GM19238 (cell line): ENCODE data around the gene KANSL3.
"Not testable (repeated sequence)": the region's sequence is repeated elsewhere in the genome, so short reads cannot be mapped to it uniquely, and the experiment has no call there.

Source experiments
- DNase-seq: peaks from one replicate; pipeline ENCODE4 v3.0.0; 2011; ENCODE audit warnings: low spot score; ENCODE audit not compliant: insufficient read length

Gene KANSL3

DNA sequence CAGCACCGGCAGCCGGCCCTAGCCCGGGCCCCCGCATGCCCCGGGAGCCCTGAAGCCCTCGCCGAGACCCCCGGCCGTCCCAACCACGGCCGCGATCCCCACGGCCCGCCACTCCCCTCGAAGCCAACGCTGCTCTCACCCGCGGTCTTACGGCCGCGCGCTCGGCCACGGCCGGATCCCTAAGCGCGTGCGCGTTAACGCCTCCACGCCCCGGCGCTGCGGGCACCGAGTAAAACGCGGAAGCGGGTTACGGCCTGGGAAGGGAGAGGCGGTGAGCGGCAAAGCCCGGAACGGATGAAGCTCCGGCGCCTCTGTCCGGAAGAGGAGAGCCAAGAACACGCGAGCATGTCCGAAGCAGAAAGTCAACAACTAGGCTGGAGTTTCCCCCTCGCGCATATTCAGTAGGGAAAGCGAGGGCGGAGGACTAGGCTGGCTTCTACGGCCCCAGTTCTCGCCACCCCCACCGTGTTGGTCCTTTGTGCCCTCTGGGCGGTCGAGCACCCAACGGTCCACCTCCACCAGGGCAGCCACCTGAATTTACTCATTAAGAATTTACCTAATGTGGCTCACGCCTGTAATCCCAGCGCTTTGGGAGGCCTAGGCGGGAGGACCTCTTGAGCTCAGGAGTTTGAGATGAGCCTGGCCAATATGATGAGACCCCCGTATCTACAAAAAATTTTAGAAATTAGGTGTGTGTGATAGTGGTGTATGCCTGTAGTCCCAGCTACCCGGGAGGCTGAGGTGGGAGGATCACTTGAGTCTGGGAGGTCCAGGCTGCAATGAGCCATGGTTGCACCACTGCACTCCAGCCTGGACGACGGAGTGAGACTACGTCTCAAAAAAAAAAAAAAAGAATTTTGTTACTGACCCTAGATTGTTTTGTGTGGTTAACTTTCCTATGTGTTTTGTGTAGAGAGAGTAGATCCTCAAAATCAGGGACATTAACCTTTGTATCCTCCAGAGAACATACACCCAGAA, at the start of gene KANSL3:
KANSL3 (minus strand) TSS at position 169 of the 978 bp plus-strand sequence. CDS start 1,177 bp downstream, outside the sequence.
- DNase-seq: peak; percentile 82

DNA sequence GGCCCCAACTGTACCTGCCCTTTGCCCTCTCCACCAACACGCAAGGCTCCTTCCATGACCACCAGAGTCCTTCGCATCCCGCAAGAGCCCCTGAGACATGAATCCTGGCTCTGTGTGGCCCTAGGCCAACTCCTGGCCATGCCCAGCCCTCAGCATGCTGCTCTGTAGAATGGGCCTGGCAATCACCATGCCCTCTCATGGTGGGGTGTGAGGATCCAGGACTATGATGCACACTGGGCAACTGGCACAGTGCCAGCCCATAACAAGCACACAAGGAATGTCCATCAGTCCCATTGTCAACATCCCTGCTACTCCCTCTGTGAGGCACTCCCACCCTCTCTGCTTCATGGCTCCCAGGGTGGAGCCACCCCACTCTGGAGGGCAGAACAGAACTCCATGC, 49.2 kb upstream of the KANSL3 start:
- DNase-seq: no peak

DNA sequence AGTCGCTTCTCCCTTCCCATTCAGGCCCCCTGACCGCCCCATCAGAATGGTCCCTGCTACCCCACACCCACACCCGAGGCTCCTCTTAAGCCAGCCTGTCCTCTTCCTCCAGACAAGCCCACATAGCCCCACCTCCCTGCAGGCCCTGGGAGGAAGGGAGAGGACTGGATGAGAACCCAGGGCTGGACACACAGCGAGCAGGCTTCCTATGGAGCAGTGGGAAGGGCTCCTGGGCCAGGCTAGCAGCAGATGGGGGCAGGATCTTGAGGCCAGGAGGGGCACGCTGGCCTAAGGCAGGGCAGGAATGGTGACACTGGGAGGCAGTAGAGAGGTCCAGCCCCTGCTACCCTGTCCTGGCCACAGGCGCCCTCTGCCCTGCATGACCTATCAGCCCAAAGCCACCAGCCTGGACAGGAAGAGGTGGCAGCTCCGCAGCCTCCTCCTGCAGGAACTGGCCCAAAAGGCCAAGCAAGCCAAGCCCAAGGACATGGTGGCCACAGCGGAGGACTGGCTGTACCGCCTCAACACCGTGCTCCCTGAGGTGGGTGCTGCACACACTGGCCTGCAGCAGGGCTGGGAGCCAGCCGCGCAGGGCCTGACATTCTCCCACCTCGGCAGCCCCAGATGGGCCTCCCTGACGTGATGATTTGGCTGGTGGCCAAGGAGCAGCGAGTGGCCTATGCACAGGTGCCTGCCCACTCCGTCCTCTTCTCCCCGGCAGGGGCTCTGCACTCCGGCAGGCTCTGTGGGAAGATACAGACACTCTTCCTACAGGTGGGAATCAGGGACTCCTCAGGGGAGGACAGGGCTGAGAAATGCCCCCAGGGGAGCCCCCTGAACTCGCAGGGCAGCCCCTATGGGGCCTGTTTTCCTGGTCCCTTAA, 47.7 kb upstream of the KANSL3 start:
- no peak for DNase-seq

DNA sequence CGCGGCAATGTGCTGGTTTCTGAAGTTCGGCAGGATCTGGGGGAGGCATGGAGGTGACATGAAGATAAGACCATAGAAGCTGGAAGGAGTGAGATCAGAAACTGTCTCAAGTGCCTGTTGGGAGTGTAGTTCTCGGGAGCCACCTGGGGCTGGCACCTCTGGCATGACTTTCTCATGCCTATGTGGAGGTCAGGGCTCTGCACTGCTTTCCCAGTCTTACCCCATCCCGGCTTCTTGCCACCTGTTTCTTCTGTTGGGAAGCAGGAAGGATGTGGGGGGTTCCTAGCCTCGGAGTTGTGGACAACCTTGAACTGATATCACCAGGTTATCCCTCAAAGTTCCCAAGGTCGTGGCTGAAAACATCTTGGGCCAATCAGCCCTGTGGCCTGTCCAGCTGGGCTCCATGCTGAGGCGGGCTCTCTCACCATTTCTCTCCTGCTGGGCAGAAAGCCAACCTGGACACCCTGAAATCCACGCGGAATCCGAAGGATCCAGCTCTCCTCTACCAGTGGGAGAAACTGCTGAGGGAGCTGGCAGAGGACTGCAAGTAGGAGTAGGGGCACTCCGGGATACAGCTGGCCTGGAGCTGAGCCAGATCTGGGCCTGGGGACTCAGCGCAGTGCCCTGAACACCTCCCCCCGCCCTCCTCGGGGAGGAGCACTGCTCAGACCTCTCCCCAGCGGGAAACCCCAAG, 46.9 kb upstream of the KANSL3 start:
- DNase-seq: no peak

DNA sequence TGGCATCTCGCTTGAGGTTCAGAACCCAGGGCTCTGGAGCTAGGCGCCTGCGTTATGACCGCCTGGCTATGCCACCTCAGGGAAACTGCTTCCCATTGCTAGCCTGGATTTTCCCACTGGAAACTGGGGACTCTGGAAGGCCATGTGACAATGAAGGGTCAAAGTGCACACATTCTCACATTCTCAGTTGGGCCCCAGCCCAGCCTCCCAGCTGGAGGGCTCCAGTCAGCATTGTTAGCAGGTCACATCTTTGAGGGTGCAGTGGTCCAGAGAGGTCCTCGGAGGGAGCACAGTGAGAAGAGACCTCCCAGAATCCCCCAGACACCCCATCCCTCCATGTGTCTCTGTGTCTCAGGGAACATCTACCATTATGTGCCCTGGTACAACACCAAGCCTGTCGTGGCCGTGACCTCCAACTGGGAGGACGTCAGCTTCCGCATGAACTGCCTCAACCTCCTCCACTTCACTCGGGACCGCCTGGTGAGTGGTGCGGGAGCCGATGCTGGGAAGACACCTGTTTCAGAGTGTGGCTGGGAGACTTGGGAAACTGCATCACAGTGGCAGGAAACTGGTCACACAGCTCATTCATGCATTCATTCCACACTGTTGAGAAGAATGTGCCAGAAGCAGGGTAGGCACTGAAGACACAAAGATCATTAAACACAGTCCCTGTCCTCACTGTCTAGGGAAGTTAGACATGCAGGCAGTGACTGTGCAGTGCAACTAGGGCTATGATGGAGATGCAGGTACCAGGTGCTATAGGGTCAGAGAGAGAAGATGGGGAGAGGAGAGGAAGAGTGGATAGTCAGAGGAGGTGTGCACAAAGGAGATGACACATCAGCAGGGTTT, 46.1 kb upstream of the KANSL3 start:
- DNase-seq: no peak

DNA sequence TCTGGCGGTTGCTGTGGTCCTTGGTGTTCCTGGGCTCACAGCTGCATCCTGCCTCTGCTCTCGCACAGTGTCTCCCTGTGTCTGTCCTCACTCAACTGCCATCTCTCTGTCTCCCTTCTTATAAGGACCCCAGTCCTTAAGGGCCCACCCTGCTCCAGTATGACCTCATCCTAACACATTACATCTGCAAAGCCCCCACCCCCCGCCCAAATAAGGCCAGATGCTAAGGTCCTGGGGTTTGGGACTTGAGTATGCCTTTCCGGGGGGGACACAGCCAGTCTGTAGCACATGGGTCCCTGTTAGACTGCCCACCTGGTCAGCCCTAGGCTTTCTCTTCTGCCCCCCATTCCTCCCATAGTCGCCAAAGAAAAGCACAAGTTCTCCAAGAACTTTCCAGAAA, 45.2 kb upstream of the KANSL3 start:
- no peak for DNase-seq

DNA sequence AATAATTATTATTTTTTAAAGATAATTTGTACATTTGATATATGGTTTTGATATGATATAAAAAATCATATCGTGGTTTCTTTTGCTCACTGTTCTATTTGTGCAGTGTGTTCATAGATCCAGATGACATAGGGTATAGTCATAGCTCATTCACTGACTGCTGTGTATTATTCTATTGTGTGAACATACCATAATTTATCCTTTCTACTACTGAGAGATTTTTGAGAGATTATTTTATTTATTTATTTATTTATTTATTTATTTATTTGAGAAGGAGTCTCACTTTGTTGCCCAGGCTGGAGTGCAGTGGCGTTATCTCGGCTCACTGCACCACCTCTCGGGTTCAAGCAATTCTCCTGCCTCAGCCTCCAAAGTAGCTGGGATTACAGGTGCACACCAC, 43.4 kb upstream of the KANSL3 start:
- no peak for DNase-seq

DNA sequence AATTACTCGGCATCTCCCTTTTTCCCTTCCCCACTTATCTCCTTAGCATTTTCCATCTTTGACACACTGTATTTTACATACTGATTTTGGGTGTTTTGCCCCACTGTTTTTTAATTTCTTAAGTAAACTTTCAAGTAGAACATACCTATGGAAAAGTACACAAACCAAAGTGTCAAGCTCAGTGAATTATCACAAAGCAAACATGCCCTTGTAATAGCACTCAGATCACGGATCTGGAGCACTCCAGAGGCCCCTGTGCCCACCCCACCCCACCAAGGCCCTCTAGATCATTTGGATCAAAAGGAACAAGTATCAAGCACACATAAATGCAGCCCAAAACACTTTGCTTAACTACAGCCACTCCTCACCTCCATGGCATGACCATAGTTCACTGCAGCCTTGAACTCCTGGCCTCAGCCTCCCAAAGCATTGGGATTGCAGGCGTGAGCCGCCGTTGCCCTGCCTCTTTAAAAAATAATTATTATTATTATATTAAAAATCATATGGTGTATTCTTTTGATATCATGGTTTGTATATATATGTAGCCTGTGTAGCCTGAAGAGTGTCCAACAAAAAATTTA, 42.5 kb upstream of the KANSL3 start:
- DNase-seq: no peak

DNA sequence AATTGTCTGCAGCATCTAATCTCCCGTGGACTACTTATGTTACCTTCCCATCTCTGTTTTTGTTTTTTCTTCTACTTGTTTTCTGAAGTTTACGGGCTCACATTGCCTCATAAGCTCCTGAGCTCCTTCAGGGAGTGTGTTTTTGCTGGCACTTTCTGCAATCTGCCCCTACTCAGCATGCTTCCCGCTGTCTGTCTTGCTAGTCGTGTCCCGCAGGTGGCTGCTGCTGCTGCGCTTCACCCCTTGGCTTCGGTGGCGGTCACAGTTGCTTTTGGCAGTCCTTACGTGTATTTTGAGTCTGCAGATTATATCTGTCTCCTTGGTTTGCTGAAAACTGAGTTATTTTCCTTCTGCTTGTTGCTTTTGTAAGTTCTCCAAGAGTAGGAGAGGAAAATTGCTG, 41.7 kb upstream of the KANSL3 start:
- no peak for DNase-seq

DNA sequence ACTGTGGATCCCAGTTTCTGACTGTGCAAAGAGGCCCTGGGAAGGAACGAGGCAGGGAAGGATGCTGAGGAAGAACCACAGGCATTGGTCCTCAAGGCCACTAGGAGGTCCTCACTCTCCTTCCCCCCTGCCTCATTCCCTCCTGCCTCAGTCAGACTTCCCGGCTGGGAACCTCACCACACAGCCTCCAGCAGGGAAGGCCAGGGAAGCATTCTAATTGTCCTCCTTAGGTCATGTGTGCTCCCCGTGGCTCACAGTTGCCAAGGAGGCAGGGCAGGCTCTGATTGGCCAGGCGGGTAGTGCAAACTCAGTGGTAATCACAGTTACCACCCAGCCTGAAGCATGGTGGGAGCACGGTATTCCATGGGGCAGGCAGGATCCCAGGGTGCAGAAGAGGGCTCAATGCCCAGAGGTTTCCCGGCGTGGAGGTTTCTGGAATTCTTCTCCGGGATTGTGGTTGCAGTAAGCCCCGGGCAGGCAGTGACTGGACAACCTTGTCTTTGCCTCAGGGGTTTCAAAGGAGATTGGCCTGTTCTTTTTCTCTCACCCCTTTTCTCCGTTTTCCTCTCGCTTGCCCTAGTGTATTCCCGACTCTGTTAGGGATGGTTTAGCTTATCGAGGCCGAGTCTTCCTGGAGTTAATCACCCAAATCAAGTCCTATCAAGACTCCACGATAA, 31.6 kb upstream of the KANSL3 start:
- no peak for DNase-seq

DNA sequence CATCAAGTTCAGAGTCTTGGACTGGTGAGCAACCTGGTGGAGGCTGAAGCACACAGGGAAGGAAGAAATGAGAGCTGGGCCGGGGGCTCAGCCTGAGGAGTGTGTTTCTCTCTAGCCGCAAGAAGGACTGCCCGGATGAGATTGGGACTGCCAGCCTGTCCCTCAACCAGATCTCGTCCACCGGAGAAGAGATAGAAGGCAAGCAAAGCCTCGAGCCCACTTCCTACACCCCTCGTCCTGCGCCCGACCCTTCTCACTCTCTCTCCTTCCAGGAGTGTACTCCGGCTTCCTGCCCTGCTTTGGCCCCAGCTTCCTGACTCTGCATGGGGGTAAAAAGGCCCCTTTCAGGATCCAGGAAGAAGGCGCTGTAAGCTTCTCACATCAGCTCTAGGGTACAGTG, 30.7 kb upstream of the KANSL3 start:
- no peak for DNase-seq

DNA sequence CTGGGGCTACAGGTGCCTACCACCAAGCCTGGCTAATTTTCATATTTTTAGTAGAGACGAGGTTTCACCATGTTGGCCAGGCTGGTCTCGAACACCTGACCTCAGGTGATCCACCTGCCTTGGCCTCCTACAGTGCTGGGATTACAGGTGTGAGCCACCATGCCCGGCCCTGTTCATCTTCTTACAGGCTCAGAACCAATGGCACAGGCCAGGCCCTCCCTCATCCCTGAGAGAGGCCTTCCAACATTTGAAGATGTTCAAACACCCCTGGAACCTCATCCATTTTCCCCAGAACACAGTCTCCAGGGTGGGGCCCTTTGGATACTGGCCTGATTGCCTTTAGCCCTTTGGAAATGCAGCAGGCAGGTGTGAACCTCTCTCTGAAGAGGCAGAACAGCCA, 27.6 kb upstream of the KANSL3 start:
- DNase-seq: not testable (repeated sequence)

DNA sequence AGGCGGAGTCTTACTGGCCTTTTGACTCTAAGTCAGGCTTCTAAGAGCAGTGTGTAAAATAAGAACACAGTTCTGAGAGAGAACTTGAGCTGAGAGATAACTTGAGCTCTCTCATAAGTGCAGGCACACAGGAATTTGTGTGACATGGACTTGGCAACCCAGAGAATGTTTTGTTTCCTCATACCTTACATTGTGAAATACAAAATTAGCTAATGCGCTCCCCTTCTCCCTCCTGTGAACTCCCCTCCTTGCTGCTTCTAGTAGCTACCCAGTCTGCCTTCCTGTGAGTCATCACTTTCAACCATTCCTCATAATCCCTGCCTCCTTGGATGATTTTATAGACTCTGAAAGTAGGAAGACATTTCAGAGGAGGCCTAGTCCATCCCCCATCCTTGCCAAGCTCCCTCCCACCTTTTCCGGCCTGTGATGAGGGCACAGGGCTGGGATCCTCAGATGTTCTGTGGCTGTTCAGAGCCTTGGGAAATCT, 27.0 kb upstream of the KANSL3 start:
- no peak for DNase-seq

DNA sequence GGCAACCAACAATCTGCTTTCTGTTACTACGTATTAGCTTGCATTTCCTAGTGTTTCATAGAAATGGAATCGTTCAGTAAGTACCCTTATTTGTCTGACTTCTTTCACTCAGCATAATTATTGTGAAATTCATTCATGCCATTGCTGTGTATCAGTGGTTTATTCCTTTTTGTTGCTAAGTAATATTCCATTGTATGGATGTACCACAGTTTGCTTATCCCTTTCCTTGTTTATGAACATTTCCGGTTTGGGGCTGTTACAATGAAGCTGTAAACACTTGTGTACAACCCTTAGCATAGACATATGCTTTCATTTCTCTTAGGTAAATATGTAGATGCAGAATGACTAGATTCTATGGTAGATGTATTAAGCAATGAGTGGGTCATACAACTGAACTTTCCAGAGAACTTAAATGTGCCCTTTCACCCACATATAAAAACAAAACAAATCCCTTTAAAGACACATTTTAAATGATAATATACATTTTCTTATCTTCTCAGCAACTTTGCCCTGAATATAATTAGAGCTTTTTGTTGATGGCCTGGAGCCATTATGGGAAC, 26.3 kb upstream of the KANSL3 start:
- no peak for DNase-seq

DNA sequence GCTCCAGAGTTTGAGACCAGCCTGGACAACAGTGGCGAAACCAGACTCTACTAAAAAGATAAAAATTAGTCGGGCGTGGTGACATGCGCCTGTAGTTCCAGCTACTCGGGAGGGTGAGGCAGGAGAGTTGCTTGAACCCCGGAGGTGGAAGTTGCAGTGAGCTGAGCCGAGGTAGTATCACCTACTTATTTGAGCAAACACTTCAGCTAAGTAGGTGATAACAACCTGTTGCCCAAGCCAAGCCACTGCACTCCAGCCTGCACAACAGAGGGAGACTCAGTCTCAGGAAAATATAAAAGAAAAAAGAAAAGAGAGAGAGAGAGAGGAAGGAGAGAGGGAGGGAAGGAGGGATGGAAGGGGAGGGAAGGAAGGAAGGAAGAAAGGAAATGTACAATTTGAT, 25.7 kb upstream of the KANSL3 start:
- DNase-seq: no peak

DNA sequence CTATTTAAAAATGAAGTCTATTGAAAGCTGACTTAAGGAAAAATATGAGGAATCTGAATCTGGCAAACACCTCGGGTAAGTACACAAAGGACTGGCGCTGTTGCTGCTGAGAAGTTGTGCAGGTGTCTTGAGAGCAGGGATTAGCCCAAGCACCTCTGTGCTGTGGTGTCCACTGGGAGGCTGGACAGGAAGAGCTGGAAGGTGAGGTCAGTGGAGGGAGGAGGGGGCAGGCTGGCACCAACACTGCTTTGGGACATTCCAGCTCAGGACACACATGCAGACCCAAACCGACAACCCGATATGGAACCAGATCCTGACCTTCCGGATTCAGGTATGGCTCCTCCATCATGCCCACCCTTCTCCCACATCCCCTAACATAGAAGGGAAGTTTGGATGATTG, 25.1 kb upstream of the KANSL3 start:
- DNase-seq: no peak

DNA sequence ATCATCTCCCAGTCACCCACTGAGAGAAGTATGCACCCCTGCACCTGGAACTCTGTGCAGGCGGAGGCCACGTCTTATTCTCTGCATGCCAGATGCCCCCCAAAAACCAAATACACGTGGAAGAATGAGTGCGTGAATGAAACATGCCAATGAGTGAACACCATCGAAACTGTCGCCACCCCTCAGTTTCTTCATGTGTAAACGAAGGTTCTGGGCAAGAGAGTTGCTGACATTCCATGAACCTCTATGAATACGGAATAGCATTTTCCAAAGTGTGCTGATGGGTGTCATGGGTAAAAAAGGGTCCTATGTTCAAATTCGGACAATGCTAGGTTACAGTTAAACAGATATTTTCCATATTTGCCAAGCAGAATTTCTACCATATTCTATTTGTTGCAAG, 24.2 kb upstream of the KANSL3 start:
- no peak for DNase-seq

DNA sequence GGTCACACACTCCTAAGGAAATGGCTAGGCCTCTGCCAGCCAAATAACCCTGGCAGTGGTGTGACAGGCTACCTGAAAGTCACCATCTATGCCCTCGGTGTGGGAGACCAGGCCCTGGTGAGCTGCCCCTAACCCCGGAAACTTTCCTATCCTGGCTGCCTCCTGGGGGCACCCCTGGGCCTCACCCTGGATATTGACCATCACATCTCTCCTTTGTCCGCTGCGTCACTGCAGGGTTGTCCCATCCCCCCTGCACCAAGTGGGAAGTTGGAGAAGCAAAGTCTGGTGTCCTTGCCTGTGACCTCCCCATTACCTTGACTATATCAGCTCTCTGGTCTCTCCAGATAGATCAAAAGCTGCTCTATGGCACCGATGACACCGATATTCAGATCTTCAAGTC, 23.2 kb upstream of the KANSL3 start:
- no peak for DNase-seq

DNA sequence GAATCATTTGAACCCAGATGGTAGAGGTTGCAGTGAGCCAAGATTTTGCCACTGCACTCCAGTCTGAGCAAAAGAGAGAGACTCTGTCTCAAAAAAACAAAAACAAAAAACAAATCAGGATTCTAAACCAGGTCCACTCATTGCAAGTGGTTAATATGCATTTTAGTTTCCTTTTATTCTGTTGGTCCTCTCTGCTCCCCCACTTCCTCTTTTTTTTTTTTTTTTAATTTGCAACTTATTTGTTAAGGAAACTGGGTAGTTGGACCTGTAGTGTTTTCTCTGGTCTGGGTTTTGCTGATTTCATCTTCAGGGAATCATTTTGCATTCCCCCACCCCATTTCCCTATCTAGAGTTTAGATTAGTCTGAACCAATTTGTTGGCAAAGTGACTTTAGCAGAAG, 18.4 kb upstream of the KANSL3 start:
- no peak for DNase-seq
